Adrenal gland (tissue), 5 donors: Measurements from ENCODE around the gene DPP4.

ENCODE experiments used
- CTCF ChIP-seq, 6 experiments: fragments of 450-650 bp in 4 of 6; fragments of 200-600 bp in 2 of 6; sonication (generic) in 1 of 6; IDR thresholded peaks; 1 replicate in 5 of 6; 2 replicates in 1 of 6; pipeline versions ENCODE4 v1.5.1 to v1.8.0; 2016 to 2021; ENCODE audit warnings: antibody characterized with exemption in 6 of 6, mild to moderate bottlenecking in 2 of 6, moderate library complexity in 1 of 6
- POLR2A ChIP-seq, 2 donors: fragments of 450-650 bp; IDR thresholded peaks; one replicate each; pipeline ENCODE4 v1.6.1; 2017; ENCODE audit warnings: antibody characterized with exemption in 2 of 2, mild to moderate bottlenecking in 2 of 2, moderate library complexity in 1 of 2
- donor health status: DM: no; HTN: no; CAD: no.

- TF ChIP-seq CTCF (IDR thresholded peaks at IDR 0.05) (no peak), POLR2A (IDR thresholded peaks at IDR 0.05) (no peak)
These were observed 91.3 kb downstream of the DPP4 start for GRCh38 chr2:161982548-161983330.
